Endodermal cell (in vitro differentiated cells): ENCODE data around the gene IZUMO4. TPM values are rescaled to one million over a fixed set of nuclear protein-coding genes. Genes with fewer than 3 reads are reported as not detected.
"Not testable (repeated sequence)": the region's sequence is repeated elsewhere in the genome, so short reads cannot be mapped to it uniquely, and the experiment has no call there.

Source experiments
- DNase-seq: peaks from one replicate; pipeline ENCODE4 v3.0.0-alpha.2; 2017
- H3K27ac ChIP-seq: 2 replicates; pipeline ENCODE4 v1.5.1; 2013; ENCODE audit warnings: mild to moderate bottlenecking, low read depth, low read length, moderate library complexity
- H3K27me3 ChIP-seq: 2 replicates; pipeline ENCODE4 v1.6.1; 2013; ENCODE audit warnings: mild to moderate bottlenecking, low read length, moderate library complexity; ENCODE audit not compliant: insufficient read depth, control insufficient read depth, poor library complexity, severe bottlenecking
- H3K36me3 ChIP-seq: 2 replicates; pipeline ENCODE4 v1.7.0; 2013; ENCODE audit warnings: mild to moderate bottlenecking, low read length, moderate library complexity; ENCODE audit not compliant: control insufficient read depth, insufficient read depth
- H3K4me1 ChIP-seq: one replicate; pipeline ENCODE4 v1.7.0; 2013; ENCODE audit warnings: low read length; ENCODE audit not compliant: control insufficient read depth, insufficient read depth
- H3K4me3 ChIP-seq: 2 replicates; pipeline ENCODE4 v1.5.1; 2013; ENCODE audit warnings: mild to moderate bottlenecking, low read length, moderate library complexity
- H3K9ac ChIP-seq: 2 replicates; pipeline ENCODE4 v1.6.1; 2013; ENCODE audit warnings: mild to moderate bottlenecking, low read length, moderate library complexity; ENCODE audit not compliant: poor library complexity, severe bottlenecking; ENCODE audit errors: extremely low read depth
- H3K9me3 ChIP-seq: 2 replicates; pipeline ENCODE4 v1.6.1; 2013; ENCODE audit warnings: mild to moderate bottlenecking, low read length, moderate library complexity; ENCODE audit not compliant: control insufficient read depth
- H3K27ac Mint-ChIP-seq: 2 replicates; pipeline ENCODE4 v1.8.0; 2020; ENCODE audit warnings: mixed read lengths
- H3K27me3 Mint-ChIP-seq: 2 replicates; pipeline ENCODE4 v1.8.0; 2021; ENCODE audit warnings: mild to moderate bottlenecking, mixed read lengths; ENCODE audit not compliant: insufficient read depth
- H3K36me3 Mint-ChIP-seq: 2 replicates; pipeline ENCODE4 v1.8.0; 2020; ENCODE audit warnings: low read depth, mixed read lengths
- H3K4me1 Mint-ChIP-seq: 2 replicates; pipeline ENCODE4 v1.8.0; 2020; ENCODE audit warnings: mixed read lengths
- H3K4me3 Mint-ChIP-seq: 2 replicates; pipeline ENCODE4 v1.8.0; 2020; ENCODE audit warnings: mild to moderate bottlenecking, moderate library complexity, mixed read lengths
- H3K9me3 Mint-ChIP-seq: 2 replicates; pipeline ENCODE4 v1.8.0; 2020; ENCODE audit warnings: mild to moderate bottlenecking, mixed read lengths
- CTCF ChIP-seq: fragments of 200-600 bp; sonication (generic); conservative IDR thresholded peaks from 2 replicates; pipeline ENCODE4 v1.5.0; 2021; ENCODE audit warnings: antibody characterized with exemption, mild to moderate bottlenecking
- WGBS, 2 experiments: methylation state at CpG; one replicate each; pipeline versions ENCODE4 v1.1.5 to v1.1.7; 2013; ENCODE audit warnings: missing lambda C conversion rate in 2 of 2, mixed read lengths in 1 of 2; ENCODE audit not compliant: insufficient coverage in 1 of 2, insufficient read length in 1 of 2; 5-methylcytosine and 5-hydroxymethylcytosine counted together
- total RNA-seq, 2 donors: library from RNA; stranded (reverse); fragmentation: NEBNext Ultra II Directional in 1 of 2; extraction: Animal tissue kit (Norgen Biotek cat#: 25700) in 1 of 2; gene quantifications; 2 replicates in 1 of 2; 3 replicates in 1 of 2; pipeline ENCODE4 v1.2.1, GENCODE V29; 2021

IZUMO4 gene
- total RNA-seq, 2 donors from 2014 or later = 4.3 to 5.4 TPM

GRCh38 chr19:2087621-2088100 lies 9.1 kb upstream of the IZUMO4 start:
- TF ChIP-seq CTCF = no peak
- H3K27me3 ChIP-seq = no peaks in the 10 kb centered on the region
- Mint-ChIP-seq H3K9me3 (no peaks in the 10 kb centered on the region), H3K27ac (no peak overlapping the region), H3K4me3 (no peak overlapping the region), H3K36me3 (peaks cover 14% of the 10 kb centered on the region), H3K4me1 (no peaks in the 10 kb centered on the region), H3K27me3 (no peaks in the 10 kb centered on the region)
- no peak for DNase-seq
- no peak overlapping the region for H3K9ac ChIP-seq
- no peaks in the 10 kb centered on the region for H3K4me1 ChIP-seq
- no peak overlapping the region for H3K27ac ChIP-seq
- WGBS, 2 experiments = 87 to 96% methylated on average over 8 to 14 of the region's 14 CpGs
- H3K9me3 ChIP-seq = no peaks in the 10 kb centered on the region
- H3K36me3 ChIP-seq = peaks cover 14% of the 10 kb centered on the region
- H3K4me3 ChIP-seq = no peak overlapping the region

GRCh38 chr19:2089001-2089711 lies 7.6 kb upstream of the IZUMO4 start:
- peak overlapping the region; percentile 61 for H3K27ac Mint-ChIP-seq
- no peaks in the 10 kb centered on the region for H3K27me3 ChIP-seq
- peaks cover 14% of the 10 kb centered on the region for H3K36me3 Mint-ChIP-seq
- no peak for DNase-seq
- peak overlapping the region; percentile 29 for H3K27ac ChIP-seq
- no peaks in the 10 kb centered on the region for H3K27me3 Mint-ChIP-seq
- H3K4me1 Mint-ChIP-seq = no peaks in the 10 kb centered on the region
- H3K9ac ChIP-seq = no peak overlapping the region
- WGBS, 2 experiments = 90% methylated on average over 15 to 16 of the region's 16 CpGs
- no peaks in the 10 kb centered on the region for H3K9me3 Mint-ChIP-seq
- no peak overlapping the region for H3K4me3 Mint-ChIP-seq
- peaks cover under 1% of the 10 kb centered on the region for H3K36me3 ChIP-seq
- H3K9me3 ChIP-seq = no peaks in the 10 kb centered on the region
- H3K4me3 ChIP-seq = no peak overlapping the region
- no peaks in the 10 kb centered on the region for H3K4me1 ChIP-seq
- TF ChIP-seq CTCF = no peak

GRCh38 chr19:2089727-2090053 lies 7.0 kb upstream of the IZUMO4 start:
- no peak overlapping the region for H3K4me3 ChIP-seq
- Mint-ChIP-seq H3K36me3 (peaks cover 13% of the 10 kb centered on the region), H3K4me1 (no peaks in the 10 kb centered on the region), H3K9me3 (no peaks in the 10 kb centered on the region), H3K27me3 (no peaks in the 10 kb centered on the region), H3K27ac (no peak overlapping the region), H3K4me3 (no peak overlapping the region)
- 90 to 92% methylated on average over 2 of the region's 2 CpGs for WGBS, 2 experiments
- no peaks in the 10 kb centered on the region for H3K36me3 ChIP-seq
- no peaks in the 10 kb centered on the region for H3K9me3 ChIP-seq
- TF ChIP-seq CTCF = no peak
- H3K27ac ChIP-seq = no peak overlapping the region
- H3K27me3 ChIP-seq = no peaks in the 10 kb centered on the region
- no peak overlapping the region for H3K9ac ChIP-seq
- H3K4me1 ChIP-seq = no peaks in the 10 kb centered on the region
- DNase-seq = no peak

- H3K9ac ChIP-seq, H3K27ac Mint-ChIP-seq, H3K27ac ChIP-seq, H3K27me3 ChIP-seq, H3K4me1 ChIP-seq, H3K36me3 Mint-ChIP-seq, H3K9me3 ChIP-seq, H3K4me3 Mint-ChIP-seq, H3K9me3 Mint-ChIP-seq, H3K4me1 Mint-ChIP-seq, H3K27me3 Mint-ChIP-seq, H3K36me3 ChIP-seq, H3K4me3 ChIP-seq, DNase-seq: not testable (repeated sequence)
- 95 to 98% methylated on average over 7 to 13 of the region's 13 CpGs for WGBS, 2 experiments
Observed at GRCh38 chr19:2091926-2092525, 4.7 kb upstream of the IZUMO4 start.
